ENCODE data around the gene SYTL2. TPM values are rescaled to one million over a fixed set of nuclear protein-coding genes. Genes with fewer than 3 reads are reported as not detected.

SYTL2 gene
- total RNA-seq, 1 experiment from 2014 or later, result 2.1 TPM

- Mint-ChIP-seq H3K36me3 (ENCODE audit: insufficient read depth, unreplicated experiment) (no peaks in the 10 kb centered on the region), H3K4me1 (ENCODE audit: insufficient read depth, unreplicated experiment) (peaks cover 9% of the 10 kb centered on the region), H3K27me3 (ENCODE audit: insufficient read depth, unreplicated experiment) (no peaks in the 10 kb centered on the region), H3K27ac (ENCODE audit: low read depth, unreplicated experiment) (no peak overlapping the region), H3K9me3 (ENCODE audit: unreplicated experiment) (no peaks in the 10 kb centered on the region), H3K4me3 (ENCODE audit: unreplicated experiment) (no peak overlapping the region)
- intact Hi-C loops (cut with micrococcal nuclease), result no loop called here
- TF ChIP-seq CTCF (IDR thresholded peaks at IDR 0.05; ENCODE audit: unreplicated experiment), result no peak
- POLR2A ChIA-PET, result no interaction called here
- CTCF ChIA-PET, result interaction anchor here (0.7 to 1.6 kb wide), 2 partner anchors 48 to 237 kb away, joined by 3 to 5 read pairs; no protein-coding TSS in a partner anchor
- DNase-seq (ENCODE audit: unreplicated experiment), result no peak
- no TSS peak for BruUV-seq (replicated peaks)
Measured at GRCh38 chr11:85758480-85759039, 52.4 kb downstream of the SYTL2 start.

GRCh38 chr11:85758026-85758425, 52.9 kb downstream of the SYTL2 start:
- Mint-ChIP-seq H3K27ac (ENCODE audit: low read depth, unreplicated experiment) (no peak overlapping the region), H3K4me1 (ENCODE audit: insufficient read depth, unreplicated experiment) (peaks cover 9% of the 10 kb centered on the region), H3K4me3 (ENCODE audit: unreplicated experiment) (no peak overlapping the region), H3K27me3 (ENCODE audit: insufficient read depth, unreplicated experiment) (no peaks in the 10 kb centered on the region), H3K36me3 (ENCODE audit: insufficient read depth, unreplicated experiment) (no peaks in the 10 kb centered on the region), H3K9me3 (ENCODE audit: unreplicated experiment) (no peaks in the 10 kb centered on the region)
- ChIA-PET CTCF (interaction anchor here (0.6 to 1.6 kb wide), 3 partner anchors 12 to 49 kb away, joined by 3 read pairs; no protein-coding TSS in a partner anchor), POLR2A (no interaction called here)
- BruUV-seq (replicated peaks), result no TSS peak
- TF ChIP-seq CTCF (IDR thresholded peaks at IDR 0.05; ENCODE audit: unreplicated experiment), result no peak
- intact Hi-C loops (cut with micrococcal nuclease), result no loop called here
- DNase-seq (ENCODE audit: unreplicated experiment), result no peak

DNA sequence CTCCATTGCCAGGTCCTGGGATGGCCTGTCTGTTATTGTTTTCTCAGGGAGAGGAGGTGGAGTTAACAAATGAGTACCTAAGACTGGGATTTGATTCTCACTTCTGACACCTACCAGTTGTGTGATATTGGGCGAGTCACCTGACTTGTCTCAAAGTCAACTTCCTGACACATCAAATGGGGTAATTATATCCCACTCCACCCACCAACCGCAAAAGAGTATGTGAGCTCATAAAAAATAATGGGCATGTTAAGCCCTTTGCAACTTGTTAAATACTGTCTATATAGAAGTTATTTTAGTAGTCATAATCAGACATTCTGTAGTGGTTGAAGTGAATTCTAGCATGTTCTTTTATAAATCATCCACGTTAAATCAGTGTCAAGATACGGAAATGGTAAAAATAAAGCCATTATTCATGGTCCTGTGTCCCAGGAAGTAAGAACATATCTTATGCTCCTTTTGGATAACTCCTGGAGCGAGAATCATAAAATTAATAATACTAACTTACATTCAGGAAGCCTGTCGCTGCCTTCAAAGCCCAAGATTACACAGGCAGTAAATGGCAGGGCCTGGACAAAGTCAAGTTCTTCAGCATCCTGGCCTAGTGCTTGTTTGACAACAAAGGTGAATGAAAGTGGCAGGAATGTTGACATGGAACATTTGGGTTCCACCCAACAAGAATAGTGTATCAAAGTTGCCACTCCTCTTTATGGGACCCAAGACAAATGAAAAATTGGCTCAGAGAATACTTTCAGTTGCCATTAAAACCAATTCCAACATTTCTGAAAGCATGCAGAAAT, 54.3 kb downstream of the SYTL2 start:
- ChIA-PET CTCF (interaction anchor here (0.9 kb wide), 1 partner anchor 11 kb away, joined by 3 read pairs; no protein-coding TSS in a partner anchor), POLR2A (no interaction called here)
- H3K36me3 Mint-ChIP-seq (ENCODE audit: insufficient read depth, unreplicated experiment), result no peaks in the 10 kb centered on the region
- no peak for TF ChIP-seq CTCF (IDR thresholded peaks at IDR 0.05; ENCODE audit: unreplicated experiment)
- DNase-seq (ENCODE audit: unreplicated experiment), result no peak
- H3K4me1 Mint-ChIP-seq (ENCODE audit: insufficient read depth, unreplicated experiment), result peaks cover 9% of the 10 kb centered on the region
- BruUV-seq (replicated peaks), result no TSS peak
- no peak overlapping the region for H3K27ac Mint-ChIP-seq (ENCODE audit: low read depth, unreplicated experiment)
- H3K4me3 Mint-ChIP-seq (ENCODE audit: unreplicated experiment), result no peak overlapping the region
- H3K9me3 Mint-ChIP-seq (ENCODE audit: unreplicated experiment), result no peaks in the 10 kb centered on the region
- H3K27me3 Mint-ChIP-seq (ENCODE audit: insufficient read depth, unreplicated experiment), result no peaks in the 10 kb centered on the region
- intact Hi-C loops (cut with micrococcal nuclease), result no loop called here

DNA sequence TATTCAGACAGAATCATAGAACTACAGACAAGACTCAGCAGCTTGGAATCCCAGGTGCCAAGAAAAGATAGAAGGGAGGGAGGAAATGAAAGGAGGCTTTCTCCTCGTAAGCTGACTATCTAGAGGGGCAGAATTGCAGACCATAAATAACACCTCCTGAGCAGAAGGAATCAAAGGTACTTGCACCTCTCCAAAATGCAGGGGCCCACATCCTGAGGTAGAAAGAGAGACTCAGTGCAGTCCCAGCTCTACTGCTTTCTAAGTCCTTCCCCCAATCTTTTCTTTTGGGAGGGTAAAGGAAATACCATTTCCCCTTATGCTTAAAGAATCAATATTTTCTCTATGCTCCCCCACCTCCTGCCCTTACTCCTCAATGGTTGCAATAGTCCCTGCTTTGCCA, 55.2 kb downstream of the SYTL2 start:
- H3K27ac Mint-ChIP-seq (ENCODE audit: low read depth, unreplicated experiment), result no peak overlapping the region
- intact Hi-C loops (cut with micrococcal nuclease), result no loop called here
- no peak overlapping the region for H3K4me3 Mint-ChIP-seq (ENCODE audit: unreplicated experiment)
- H3K4me1 Mint-ChIP-seq (ENCODE audit: insufficient read depth, unreplicated experiment), result peaks cover 9% of the 10 kb centered on the region
- ChIA-PET CTCF (no interaction called here), POLR2A (interaction anchor here (0.7 kb wide), 1 partner anchor 12 kb away, joined by 3 read pairs; no protein-coding TSS in a partner anchor)
- DNase-seq (ENCODE audit: unreplicated experiment), result no peak
- no peaks in the 10 kb centered on the region for H3K36me3 Mint-ChIP-seq (ENCODE audit: insufficient read depth, unreplicated experiment)
- H3K27me3 Mint-ChIP-seq (ENCODE audit: insufficient read depth, unreplicated experiment), result no peaks in the 10 kb centered on the region
- no TSS peak for BruUV-seq (replicated peaks)
- no peak for TF ChIP-seq CTCF (IDR thresholded peaks at IDR 0.05; ENCODE audit: unreplicated experiment)
- H3K9me3 Mint-ChIP-seq (ENCODE audit: unreplicated experiment), result no peaks in the 10 kb centered on the region
